C4-2B (cell line): ENCODE data around the gene CARS1.

Source experiments
- H3K27ac ChIP-seq: fragments of 450-650 bp; 2 replicates; pipeline ENCODE4 v1.5.1; 2017
- ZFX ChIP-seq: fragments of 450-650 bp; IDR thresholded peaks from 2 replicates; pipeline ENCODE4 v1.6.1; 2017
- TF ChIP-seq, protein P1 (sequence below): fragments of 450-650 bp; conservative IDR thresholded peaks from 2 replicates; pipeline ENCODE4 v1.5.1; 2017; ENCODE audit warnings: mild to moderate bottlenecking

CARS1 gene

DNA sequence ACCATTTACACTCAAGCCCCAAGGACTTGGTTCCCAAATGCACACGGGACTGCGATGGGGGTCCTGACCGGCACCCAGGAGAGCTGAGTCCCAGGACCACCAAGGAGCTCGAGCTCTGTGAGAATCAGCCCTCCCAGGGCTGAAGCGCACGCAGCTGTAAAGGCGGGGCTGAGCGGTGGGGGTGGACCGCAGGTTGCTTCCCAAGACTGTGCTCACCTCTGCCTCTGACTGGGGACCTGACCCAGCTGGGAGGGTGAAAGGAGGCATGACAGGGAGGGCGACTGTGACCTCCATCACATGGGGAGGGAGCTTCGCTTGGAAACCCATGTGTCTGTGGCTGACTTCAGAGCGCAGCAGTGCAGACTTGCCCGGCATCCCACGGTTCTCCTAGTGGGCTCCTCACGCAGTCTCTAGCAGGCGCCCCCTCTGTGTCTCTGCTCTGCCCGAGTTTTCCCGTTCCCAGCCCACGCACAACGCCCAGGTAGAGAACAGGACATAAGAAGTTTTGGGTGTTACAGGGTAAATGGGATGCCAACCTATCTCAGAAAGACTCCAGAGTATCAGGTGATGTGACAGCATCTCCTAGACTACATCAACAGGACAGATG is 49.7 kb downstream of the CARS1 start:
- TF ChIP-seq, protein P1, sequence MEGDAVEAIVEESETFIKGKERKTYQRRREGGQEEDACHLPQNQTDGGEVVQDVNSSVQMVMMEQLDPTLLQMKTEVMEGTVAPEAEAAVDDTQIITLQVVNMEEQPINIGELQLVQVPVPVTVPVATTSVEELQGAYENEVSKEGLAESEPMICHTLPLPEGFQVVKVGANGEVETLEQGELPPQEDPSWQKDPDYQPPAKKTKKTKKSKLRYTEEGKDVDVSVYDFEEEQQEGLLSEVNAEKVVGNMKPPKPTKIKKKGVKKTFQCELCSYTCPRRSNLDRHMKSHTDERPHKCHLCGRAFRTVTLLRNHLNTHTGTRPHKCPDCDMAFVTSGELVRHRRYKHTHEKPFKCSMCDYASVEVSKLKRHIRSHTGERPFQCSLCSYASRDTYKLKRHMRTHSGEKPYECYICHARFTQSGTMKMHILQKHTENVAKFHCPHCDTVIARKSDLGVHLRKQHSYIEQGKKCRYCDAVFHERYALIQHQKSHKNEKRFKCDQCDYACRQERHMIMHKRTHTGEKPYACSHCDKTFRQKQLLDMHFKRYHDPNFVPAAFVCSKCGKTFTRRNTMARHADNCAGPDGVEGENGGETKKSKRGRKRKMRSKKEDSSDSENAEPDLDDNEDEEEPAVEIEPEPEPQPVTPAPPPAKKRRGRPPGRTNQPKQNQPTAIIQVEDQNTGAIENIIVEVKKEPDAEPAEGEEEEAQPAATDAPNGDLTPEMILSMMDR: no peak
- TF ChIP-seq ZFX: no peak
- H3K27ac ChIP-seq: no peak overlapping the region

DNA sequence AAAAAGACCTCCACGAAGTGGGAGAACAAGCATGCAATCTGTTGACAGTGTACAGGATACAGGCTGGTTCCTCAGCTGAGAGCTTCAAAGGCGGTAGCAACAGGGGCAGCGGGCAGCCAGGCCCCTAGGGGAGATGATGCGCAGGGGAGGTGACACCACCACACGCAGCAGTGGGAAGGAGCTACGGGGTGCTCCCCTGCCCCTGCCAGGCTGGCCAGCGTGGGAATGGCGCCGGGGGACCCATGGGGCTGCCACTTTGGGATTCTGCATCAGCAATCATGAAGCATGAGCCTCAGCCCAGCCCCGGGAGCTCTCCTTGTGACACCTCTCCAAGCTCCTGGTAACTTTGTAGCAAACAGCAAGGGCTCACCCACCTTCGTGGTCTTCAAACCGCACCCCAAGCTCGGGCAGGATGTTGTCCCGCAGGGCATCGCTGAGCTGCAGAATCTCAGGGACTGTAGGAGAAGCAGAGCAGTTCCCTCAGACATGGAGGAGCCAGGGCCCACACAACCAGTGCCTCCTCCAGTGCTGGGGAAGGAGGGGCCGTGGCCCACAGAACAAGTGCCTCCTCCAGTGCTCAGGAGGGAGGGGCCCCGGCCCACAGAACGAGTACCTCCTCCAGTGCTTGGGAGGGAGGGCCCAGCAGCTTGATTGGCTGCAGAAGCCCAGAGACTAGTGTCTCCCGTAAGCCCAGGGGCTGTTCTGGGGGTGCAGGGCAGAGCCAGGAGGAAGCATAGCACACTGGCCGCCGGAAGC is 50.5 kb downstream of the CARS1 start:
- TF ChIP-seq, protein P1: no peak
- no peak for TF ChIP-seq ZFX
- no peak overlapping the region for H3K27ac ChIP-seq

DNA sequence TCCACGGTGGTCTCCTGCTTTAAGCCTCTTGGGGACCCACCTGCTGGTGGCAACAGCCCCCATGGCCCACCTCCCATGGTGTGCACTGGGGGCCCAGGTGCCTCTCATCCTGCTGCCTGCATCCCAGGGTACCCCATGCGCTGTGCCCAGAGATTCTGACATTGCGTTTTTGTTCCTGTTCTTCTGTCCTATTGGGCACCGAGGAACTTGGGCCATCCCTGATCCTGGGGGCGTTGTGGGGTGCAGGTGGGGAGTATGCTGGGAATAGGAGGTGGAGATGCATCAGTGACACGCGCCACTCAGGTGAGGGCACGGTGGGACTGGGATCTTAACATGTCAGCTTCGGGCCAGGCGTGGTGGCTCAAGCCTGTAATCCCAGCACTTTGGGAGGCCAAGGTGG is 52.7 kb downstream of the CARS1 start:
- TF ChIP-seq, protein P1: no peak
- H3K27ac ChIP-seq: no peak overlapping the region

DNA sequence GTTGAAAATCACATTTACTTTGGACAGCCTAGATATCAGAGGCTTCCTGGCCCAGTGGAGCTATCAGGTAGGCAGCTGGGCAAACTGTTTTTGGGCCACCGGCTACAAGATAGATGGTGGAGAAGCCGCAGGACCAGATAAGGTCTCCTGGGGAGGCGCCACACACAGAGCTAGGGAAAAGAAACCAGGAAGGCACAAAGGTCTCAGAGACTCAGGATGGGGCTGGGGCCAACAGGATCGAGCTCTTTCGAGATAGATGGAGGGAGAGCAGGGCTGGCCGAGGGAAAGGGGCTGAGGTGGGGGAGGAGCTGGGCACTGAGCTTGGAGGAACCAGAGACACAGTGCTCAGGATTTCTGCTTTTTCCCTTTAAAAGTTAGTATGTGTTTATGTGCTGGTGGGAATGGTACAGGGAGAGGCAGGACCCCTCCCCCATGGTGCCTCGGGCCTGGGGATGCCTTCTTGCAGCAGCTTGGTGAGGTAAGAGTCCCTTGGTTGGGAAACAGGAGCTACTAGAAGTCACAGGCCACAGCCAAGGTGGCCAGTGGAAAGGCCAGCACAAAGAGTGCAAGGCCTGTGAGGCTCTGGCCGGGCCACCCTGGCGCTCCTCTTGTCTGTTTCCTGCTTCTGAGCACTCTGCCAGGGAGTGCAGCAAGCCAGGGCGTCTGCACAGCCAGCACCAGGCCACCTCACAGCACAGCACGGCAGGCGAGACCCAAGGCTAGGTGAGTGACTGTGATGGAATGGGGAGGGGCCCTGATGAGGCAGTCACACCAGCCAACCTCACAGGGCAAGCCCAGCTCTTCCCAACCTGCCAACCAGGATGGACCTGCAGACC is 53.6 kb downstream of the CARS1 start:
- no peak for TF ChIP-seq ZFX
- TF ChIP-seq, protein P1: no peak
- no peak overlapping the region for H3K27ac ChIP-seq

DNA sequence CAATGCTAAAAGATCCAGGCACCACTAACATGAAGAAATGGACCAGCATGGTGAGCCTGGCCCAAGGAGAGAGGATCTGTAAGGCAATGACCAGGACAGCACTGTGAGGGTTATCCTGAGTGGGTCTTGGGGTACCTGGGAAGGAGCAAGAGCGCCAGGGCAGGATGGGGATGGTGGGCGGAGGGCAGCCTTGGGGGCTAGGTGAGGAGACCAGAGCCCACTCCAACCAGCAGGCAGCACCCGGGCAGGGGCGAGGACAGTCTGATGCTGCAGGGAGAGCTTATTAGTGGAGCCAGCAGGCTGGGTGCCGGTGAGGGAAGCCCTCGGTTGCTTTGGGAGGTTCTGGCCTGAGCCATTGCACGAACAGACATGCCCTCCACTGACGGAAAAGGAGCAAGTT is 54.4 kb downstream of the CARS1 start:
- H3K27ac ChIP-seq: no peak overlapping the region
- TF ChIP-seq ZFX: no peak
- TF ChIP-seq, protein P1: no peak

DNA sequence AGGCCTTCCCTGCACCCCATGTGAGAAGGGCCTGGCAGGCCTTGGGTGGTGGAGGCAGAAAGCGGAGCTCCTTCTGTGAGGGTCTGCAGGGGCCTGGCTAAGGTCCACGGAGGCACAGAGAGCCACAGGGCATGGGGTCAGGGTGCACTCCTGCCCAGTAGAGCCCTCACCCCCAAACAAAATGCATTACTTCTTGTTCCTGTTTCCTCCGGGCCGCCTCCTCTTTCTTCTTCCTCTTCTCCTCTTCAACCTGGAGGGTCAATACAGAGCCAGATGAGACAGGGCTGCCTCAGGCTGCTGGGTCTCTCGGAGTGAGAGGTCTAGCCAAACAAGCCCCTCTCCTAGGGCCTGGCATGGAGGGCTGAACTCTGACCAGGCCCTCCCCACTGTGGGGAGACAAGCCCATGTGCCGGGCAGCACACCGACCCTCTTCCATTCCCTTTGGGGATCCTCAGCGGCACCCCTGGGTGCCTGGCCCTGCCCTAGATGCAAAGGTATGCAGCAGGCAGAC is 54.8 kb downstream of the CARS1 start:
- TF ChIP-seq, protein P1: no peak
- TF ChIP-seq ZFX: no peak
- H3K27ac ChIP-seq: no peak overlapping the region
